Smooth muscle cell (in vitro differentiated cells): ENCODE results near the gene EXOSC5. TPM values are rescaled to one million over a fixed set of nuclear protein-coding genes. Genes with fewer than 3 reads are reported as not detected.
"Not testable (repeated sequence)": the region's sequence is repeated elsewhere in the genome, so short reads cannot be mapped to it uniquely, and the experiment has no call there.

Experiments used
- DNase-seq: peaks from one replicate; lab custom pipeline; 2025; ENCODE audit not compliant: unreplicated experiment; lab: John Stamatoyannopoulos, UW
- H2AFZ ChIP-seq: fragments of 200-600 bp; sonication (generic); 2 replicates; pipeline ENCODE4 v1.6.0; 2016; ENCODE audit warnings: antibody characterized with exemption, low read depth, mild to moderate bottlenecking
- H3F3A ChIP-seq: fragments of 200-600 bp; sonication (generic); 2 replicates; pipeline ENCODE4 v1.6.0; 2017; ENCODE audit warnings: antibody characterized with exemption, low read depth
- H3K27ac ChIP-seq: fragments of 200-600 bp; sonication (generic); 2 replicates; pipeline ENCODE4 v1.5.1; 2016; ENCODE audit warnings: low read depth, mild to moderate bottlenecking
- H3K27me3 ChIP-seq: fragments of 200-600 bp; sonication (generic); 2 replicates; pipeline ENCODE4 v1.6.1; 2016; ENCODE audit warnings: low read depth, mild to moderate bottlenecking
- H3K36me3 ChIP-seq: fragments of 200-600 bp; sonication (generic); 2 replicates; pipeline ENCODE4 v1.5.1; 2016; ENCODE audit warnings: low read depth
- H3K4me1 ChIP-seq: fragments of 200-600 bp; sonication (generic); 2 replicates; pipeline ENCODE4 v1.5.1; 2016; ENCODE audit warnings: low read depth
- H3K4me2 ChIP-seq: fragments of 200-600 bp; sonication (generic); 2 replicates; pipeline ENCODE4 v1.6.0; 2016; ENCODE audit warnings: mild to moderate bottlenecking
- H3K4me3 ChIP-seq: fragments of 200-600 bp; sonication (generic); 2 replicates; pipeline ENCODE4 v1.5.1; 2016; ENCODE audit warnings: mild to moderate bottlenecking
- H3K79me2 ChIP-seq: fragments of 200-600 bp; sonication (generic); 2 replicates; pipeline ENCODE4 v1.6.0; 2016; ENCODE audit warnings: low read depth, mild to moderate bottlenecking
- H3K9ac ChIP-seq: fragments of 200-600 bp; sonication (generic); 2 replicates; pipeline ENCODE4 v1.6.0; 2016; ENCODE audit warnings: low read depth
- H3K9me3 ChIP-seq: fragments of 200-600 bp; sonication (generic); replicated peaks from 2 replicates; pipeline ENCODE4 v1.5.1; 2016; ENCODE audit warnings: low read depth
- H4K20me1 ChIP-seq: fragments of 200-600 bp; sonication (generic); 2 replicates; pipeline ENCODE4 v1.6.0; 2016; ENCODE audit warnings: low read depth
- CTCF ChIP-seq: fragments of 200-600 bp; sonication (generic); IDR thresholded peaks from 2 replicates; pipeline ENCODE4 v1.5.1; 2017; ENCODE audit warnings: borderline replicate concordance, mild to moderate bottlenecking, antibody characterized with exemption; ENCODE audit not compliant: insufficient read depth, poor library complexity, severe bottlenecking
- WGBS: methylation state at CpG from one replicate; pipeline ENCODE4 v1.1.7; 2016; ENCODE audit warnings: low lambda C conversion rate; 5-methylcytosine and 5-hydroxymethylcytosine counted together
- polyA plus RNA-seq: library from polyadenylated mRNA; unstranded; fragments of >200 nt; fragmentation: Nextera tagmentation; extraction: Ambion mirVana; gene quantifications from 2 replicates; pipeline ENCODE4 v1.2.1, GENCODE V29; 2016
- total RNA-seq: library from RNA; depleted of rRNA; stranded (reverse); fragments of >200 nt; gene quantifications from 2 replicates; pipeline ENCODE4 v1.2.3, GENCODE V29; 2014

EXOSC5 gene
- total and polyA plus RNA-seq, 2 experiments from 2014 or later, result 5.4 to 19.5 TPM

- H3K4me3 ChIP-seq, result no peak overlapping the region
- H3K4me1 ChIP-seq, result peaks cover 4% of the 10 kb centered on the region
- DNase-seq, result no peak
- H3K9me3 ChIP-seq, result no peaks in the 10 kb centered on the region
- H2AFZ ChIP-seq, result no peak overlapping the region
- H3K4me2 ChIP-seq, result no peak overlapping the region
- 98% methylated on average over 11 of the region's 11 CpGs for WGBS
- no peaks in the 10 kb centered on the region for H3K27me3 ChIP-seq
- no peaks in the 10 kb centered on the region for H3K79me2 ChIP-seq
- H3F3A ChIP-seq, result no peaks in the 10 kb centered on the region
- no peaks in the 10 kb centered on the region for H3K36me3 ChIP-seq
- no peak overlapping the region for H3K27ac ChIP-seq
- TF ChIP-seq CTCF, result no peak
- no peak overlapping the region for H3K9ac ChIP-seq
- no peaks in the 10 kb centered on the region for H4K20me1 ChIP-seq
Observed at GRCh38 chr19:41391618-41392017, 5.5 kb downstream of the EXOSC5 start.

GRCh38 chr19:41386442-41386841 lies 10.7 kb downstream of the EXOSC5 start:
- Histone ChIP-seq H3K9me3 (no peaks in the 10 kb centered on the region), H3K4me1 (no peaks in the 10 kb centered on the region), H3K36me3 (no peaks in the 10 kb centered on the region), H3K4me3 (no peak overlapping the region), H4K20me1 (no peaks in the 10 kb centered on the region), H2AFZ (no peak overlapping the region), H3K4me2 (no peak overlapping the region), H3K27ac (no peak overlapping the region), H3K79me2 (no peaks in the 10 kb centered on the region), H3K27me3 (no peaks in the 10 kb centered on the region), H3F3A (no peaks in the 10 kb centered on the region), H3K9ac (no peak overlapping the region)
- WGBS, result 86% methylated on average over 13 of the region's 13 CpGs
- TF ChIP-seq CTCF, result no peak
- DNase-seq, result no peak

GRCh38 chr19:41384351-41384750 lies 12.8 kb downstream of the EXOSC5 start:
- H3K36me3 ChIP-seq, result no peaks in the 10 kb centered on the region
- WGBS, result 88% methylated on average over 5 of the region's 5 CpGs

GRCh38 chr19:41381536-41381935 lies 15.6 kb downstream of the EXOSC5 start:
- DNase-seq, H3K4me3 ChIP-seq, H3K9ac ChIP-seq, H3K36me3 ChIP-seq, H3K4me2 ChIP-seq, H3K27ac ChIP-seq, H3K79me2 ChIP-seq, H3F3A ChIP-seq, H3K27me3 ChIP-seq, H3K4me1 ChIP-seq, H4K20me1 ChIP-seq, H2AFZ ChIP-seq, H3K9me3 ChIP-seq: not testable (repeated sequence)
- whole genome bisulfite sequencing, result over 99% methylated on average over 8 of the region's 8 CpGs

More at GRCh38 chr19:41384351-41384750, 12.8 kb downstream of the EXOSC5 start:
- no peak overlapping the region for H3K27ac ChIP-seq
- H4K20me1 ChIP-seq, result no peaks in the 10 kb centered on the region
- no peaks in the 10 kb centered on the region for H3K79me2 ChIP-seq
- H3F3A ChIP-seq, result peaks cover 6% of the 10 kb centered on the region
- H3K9me3 ChIP-seq, result no peaks in the 10 kb centered on the region
- DNase-seq, result no peak
- no peak overlapping the region for H3K9ac ChIP-seq
- no peak overlapping the region for H2AFZ ChIP-seq
- no peaks in the 10 kb centered on the region for H3K4me1 ChIP-seq
- TF ChIP-seq CTCF, result no peak
- no peak overlapping the region for H3K4me2 ChIP-seq
- H3K27me3 ChIP-seq, result no peaks in the 10 kb centered on the region
- H3K4me3 ChIP-seq, result no peak overlapping the region
